HuH-7 (cell line): ENCODE data around the gene ADRA1B.
"Not testable (repeated sequence)": the region's sequence is repeated elsewhere in the genome, so short reads cannot be mapped to it uniquely, and the experiment has no call there.

Experiments used
- DNase-seq: peaks from one replicate; pipeline ENCODE4 v3.0.0; 2011; ENCODE audit warnings: low spot score

The ADRA1B gene

DNA sequence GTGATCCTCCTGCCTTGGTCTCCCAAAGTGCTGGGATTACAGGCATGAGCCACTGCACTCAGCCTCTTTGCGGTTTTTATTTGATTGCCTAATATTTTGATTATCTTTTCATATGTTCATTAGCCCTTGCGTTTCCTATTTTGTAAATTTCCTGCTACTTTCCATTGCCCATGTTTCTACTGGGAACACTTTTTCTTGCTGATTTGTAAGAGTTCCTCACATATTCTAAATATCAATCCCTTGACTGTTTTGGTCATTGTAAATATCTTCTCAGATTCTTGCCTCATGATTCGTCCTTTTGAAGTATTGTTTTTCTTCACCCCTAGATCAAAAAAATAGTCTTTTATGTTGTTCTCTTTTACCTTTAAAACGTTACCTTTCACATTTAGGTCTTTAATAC is 54.8 kb downstream of the ADRA1B start:
- no peak for DNase-seq

DNA sequence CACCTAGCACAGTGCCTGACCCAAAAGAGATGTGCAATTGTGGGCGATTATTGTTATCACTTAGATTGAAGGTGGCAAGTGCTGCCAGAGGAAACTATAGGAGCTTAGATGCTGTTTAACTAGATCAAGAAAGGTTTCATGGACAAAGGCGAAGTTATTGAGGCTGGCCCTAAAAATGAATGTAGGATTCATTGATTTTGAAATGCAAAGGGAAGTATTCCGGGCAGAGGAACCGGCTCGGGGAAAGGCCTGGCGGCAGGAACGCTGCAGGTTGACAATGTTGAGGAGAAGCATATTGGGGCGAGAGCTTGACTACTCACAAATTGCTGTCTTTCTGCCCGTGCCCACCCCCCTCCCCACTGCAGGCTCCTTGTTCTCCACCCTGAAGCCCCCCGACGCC is 55.2 kb downstream of the ADRA1B start:
- no peak for DNase-seq

DNA sequence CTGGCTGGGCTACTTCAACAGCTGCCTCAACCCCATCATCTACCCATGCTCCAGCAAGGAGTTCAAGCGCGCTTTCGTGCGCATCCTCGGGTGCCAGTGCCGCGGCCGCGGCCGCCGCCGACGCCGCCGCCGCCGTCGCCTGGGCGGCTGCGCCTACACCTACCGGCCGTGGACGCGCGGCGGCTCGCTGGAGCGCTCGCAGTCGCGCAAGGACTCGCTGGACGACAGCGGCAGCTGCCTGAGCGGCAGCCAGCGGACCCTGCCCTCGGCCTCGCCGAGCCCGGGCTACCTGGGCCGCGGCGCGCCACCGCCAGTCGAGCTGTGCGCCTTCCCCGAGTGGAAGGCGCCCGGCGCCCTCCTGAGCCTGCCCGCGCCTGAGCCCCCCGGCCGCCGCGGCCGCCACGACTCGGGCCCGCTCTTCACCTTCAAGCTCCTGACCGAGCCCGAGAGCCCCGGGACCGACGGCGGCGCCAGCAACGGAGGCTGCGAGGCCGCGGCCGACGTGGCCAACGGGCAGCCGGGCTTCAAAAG is 55.7 kb downstream of the ADRA1B start:
- DNase-seq: no peak

DNA sequence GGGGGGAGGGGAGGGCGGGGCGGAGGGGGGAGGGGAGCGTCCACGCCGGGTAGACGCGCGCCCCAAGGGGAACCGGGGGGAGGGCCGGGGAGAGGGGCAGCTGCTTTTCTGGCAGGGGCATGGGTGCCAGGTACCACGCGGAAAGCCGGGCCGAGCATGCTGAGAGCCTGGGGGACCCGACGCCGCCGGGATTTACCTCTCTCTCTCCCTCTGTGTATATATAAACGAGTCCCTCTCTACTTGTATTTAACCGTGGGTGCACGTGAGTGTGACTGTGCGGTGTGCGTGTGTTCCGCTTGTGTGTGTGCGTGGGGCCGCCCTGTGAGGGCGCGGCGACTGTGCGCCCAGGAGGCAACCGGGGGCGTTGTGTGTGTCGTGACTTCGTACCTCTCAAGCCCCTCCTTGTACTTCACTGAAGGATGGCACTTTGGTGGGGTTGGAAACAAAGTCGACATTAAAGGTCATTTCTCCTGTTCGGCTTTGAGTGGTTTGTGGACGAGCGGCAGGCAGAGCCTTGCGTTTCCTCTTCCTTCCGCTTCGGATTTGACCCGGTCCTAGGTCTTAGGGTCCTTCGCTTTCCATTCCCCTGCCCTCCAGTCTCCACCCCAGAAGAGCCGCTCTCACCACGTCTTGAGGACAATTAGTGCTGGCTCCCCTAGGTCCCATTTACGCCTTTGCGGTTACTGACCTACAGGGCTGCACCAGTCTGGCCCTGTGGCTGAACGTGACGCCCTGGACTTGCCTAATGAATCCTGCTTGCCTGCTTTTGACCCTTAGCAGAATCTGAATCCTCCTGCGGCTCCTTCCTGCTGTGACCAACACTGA is 56.5 kb downstream of the ADRA1B start:
- DNase-seq: no peak

DNA sequence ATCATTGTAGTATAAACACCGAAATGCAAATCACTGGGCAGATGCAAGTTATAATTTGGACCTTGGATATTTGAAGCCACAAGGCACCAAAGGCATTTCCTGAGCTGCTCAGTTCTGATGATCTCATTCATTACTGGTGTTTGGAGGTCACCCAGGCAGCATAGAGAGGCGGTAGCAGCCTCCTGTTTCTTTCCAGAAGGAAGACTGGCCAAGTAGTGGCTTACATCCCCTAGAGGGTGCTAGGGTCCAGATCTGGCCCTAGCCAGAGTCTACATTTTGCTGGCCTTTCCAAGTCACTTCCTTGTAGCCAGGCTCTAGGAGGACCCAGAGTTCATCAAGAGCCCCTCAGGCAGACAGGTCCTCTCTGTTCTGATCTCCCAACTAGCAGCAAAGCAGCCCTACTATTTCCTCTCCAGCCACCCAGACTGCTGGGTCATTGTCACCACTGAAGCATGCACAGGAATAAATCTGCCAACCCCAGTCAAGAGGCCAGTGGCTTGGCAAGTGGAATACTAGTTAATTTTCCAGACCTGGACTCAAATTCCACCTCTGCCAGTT is 59.3 kb downstream of the ADRA1B start:
- DNase-seq: peak; percentile 46

DNA sequence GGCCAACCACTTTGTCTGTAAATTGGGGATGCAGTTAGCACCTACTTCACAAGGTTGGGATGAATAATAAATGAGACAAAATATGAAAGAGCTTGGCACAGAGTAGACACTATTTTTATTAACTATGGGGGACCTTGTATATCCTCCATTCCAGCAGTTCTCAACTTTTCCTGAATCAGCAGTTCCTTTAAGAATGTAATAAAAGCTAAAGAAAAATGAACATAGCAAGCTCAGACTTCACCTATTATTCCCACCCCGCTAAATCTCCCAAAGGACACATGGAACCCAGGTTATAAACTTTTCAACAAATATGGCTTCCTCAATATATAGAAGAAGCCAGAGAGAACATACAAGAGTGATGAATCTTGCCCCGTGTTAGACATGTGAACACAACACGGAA is 60.6 kb downstream of the ADRA1B start:
- DNase-seq: no peak

DNA sequence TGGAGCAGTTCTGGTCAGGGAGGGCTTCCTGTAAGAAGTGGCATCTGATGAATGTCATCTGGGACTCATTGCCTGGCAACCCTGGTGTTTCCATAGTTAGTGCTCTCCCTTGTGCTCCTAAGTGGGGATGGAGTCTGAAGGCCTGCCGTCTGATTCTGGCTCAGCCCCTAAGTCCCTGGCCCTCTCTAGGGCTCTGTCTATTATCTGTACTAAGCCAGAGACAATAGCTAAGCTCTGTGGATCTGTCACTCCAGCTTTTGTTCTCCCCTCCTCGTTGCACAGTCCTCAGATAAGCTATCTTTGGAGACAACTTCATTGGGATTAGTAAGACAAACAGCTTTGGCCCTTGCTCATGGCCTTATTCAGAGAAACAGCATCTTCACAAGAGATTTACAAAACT is 62.1 kb downstream of the ADRA1B start:
- DNase-seq: no peak

DNA sequence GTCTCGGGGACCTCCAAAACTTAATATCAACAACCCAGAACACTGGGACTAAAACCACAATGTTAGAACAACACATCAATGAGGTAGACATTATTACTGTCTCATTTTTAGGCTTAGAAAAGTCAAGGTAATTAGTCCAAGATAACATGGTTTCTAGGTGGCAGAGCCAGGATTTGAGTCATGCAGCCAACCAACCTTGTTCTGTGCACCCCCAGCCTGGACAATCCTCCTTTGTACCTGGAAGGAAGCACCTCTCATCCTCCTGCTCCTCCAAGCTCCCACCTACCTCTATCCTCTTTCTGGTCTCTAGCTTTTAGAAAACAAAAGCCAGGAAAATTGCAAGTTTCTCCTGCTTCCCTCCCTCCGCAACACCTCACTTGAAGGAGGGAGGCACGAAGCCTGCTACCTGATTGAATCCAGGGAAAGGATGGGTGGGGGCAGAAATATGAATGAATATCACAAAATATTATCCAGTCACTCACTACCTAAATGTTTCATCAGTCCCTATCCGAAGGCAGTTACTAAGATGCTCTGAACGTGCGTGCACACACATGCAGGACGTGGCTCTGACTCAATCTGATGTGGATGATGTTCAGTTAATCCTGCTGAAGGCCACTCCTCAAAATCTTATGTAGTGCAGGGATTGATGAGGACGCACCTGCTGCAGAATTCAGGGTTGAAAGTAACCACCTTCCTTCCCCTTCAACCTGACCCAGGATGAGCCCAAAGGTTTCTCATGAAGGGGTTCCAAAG is 66.3 kb downstream of the ADRA1B start:
- no peak for DNase-seq

DNA sequence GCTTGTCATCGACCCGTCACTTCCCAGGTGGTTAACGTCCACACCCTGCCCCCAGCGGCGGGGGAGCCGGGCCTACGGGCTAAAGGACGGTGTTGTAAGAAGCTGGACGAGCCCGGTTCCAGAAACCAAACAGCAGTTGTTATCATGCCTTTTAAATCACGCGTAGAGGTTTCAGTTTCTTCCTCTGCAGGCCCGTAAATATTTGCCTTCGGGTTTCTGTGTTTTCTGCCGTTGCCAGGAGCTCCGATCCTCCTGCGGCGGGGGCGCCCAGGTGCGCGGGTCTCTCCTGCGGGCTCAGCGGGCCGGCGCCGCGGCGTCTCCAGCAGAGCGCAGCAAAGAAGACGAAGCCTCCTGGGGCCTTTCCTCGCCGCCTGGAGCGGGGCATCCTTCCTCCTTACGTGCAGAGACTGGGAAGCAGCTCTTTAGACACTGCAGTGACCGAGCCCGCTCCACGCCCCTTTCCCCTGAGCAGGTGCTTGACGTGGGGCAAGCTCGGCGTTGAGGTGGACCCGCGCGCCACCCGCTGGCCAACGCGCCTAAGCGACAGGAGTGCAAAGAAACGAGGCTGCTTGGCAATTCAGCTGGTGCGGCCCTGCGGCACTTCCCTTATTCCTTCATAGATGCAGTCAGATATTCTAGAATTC is 70.9 kb downstream of the ADRA1B start:
- DNase-seq: peak; percentile 84

DNA sequence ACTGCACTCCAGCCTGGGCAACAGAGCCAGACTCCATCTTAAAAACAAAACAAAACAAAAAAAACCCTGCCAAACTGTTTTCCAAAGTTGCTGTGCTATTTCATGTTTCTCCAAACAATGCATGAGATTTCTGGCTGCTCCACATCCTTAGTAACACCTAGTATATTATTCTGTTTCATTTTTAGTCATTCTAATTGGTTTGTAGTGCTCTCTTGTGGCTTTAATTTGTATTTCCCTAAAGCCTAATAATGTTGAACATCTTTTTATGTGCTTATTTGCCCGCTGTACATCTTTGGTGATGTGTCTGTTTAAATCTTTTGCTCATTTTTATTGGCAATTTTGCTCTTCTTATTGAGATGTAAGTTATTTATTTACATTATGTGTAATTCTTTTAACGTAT is 74.2 kb downstream of the ADRA1B start:
- DNase-seq: no peak

DNA sequence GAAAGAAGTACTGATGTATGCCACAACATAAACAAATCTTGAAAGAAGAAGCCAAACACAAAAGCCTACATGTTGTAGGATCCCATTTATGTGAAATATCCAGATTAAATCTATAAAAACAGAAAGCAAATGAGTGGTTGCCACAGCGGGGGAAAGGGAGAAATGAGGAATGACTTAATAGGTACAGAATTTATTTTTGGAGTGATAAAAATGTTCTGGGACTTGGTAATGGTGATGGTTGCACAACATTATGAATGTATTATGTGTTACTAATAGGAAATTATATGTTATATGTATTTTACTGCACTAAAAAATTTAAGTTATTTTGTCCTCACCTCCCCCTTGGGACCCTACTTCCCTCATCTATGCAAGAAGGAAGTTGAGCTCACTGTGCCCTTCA is 76.3 kb downstream of the ADRA1B start:
- no peak for DNase-seq

DNA sequence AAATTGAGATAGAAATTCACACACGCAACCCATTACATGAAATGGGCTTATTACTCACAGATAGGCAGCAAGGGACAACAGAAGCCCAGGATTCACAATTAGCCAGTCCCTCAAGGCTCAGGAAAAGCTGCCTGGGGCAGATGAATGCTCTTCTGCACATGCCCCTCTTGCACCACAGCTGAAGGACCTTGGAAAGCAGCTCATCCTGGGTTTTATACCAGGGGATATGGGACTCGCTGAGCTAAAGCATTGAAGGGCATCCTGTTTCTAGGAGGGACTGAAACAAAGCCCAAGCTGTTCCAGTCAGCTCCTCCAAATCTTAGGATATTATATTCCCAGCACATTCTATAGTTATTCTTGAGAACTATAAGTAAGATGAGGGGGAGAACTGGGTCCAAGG is 76.9 kb downstream of the ADRA1B start:
- DNase-seq: no peak

DNA sequence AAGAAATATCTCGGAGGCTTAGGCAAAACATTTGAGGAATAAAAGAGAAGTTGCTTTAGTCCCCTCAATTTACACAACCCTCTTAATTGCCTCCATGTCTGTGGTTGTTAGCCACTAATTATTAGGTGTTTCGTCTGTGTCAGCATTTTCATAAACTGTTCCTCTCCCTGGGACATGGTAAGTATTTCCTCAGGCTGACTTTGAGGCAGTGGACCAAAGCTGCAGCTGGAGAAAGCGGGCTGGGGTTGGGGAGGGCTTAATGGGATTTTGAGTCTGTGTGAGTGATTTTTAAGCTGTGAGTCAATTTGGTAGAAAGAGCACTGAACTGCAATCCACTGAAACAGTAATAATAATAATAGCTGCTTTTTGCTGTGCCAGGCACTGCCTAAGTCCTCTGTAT is 79.6 kb downstream of the ADRA1B start:
- no peak for DNase-seq

DNA sequence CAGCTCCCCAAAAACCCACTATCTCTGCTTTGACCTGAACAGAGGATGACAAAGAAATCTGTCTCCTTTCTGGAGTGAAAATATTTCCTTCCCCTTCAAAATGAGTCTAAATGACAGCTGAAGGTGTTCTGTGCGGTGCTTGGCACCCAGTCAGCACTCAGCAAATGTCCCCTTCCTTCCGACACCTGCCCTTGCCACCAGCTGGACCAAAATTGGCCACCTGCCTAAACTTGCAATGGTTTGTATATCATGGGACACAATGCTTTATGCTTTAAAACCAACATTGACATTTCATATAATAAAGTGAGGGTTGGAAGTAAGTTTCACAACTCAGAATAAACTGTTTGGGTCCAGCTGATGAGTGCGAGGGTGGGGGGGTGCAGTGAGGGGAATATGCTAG is 85.2 kb downstream of the ADRA1B start:
- no peak for DNase-seq

DNA sequence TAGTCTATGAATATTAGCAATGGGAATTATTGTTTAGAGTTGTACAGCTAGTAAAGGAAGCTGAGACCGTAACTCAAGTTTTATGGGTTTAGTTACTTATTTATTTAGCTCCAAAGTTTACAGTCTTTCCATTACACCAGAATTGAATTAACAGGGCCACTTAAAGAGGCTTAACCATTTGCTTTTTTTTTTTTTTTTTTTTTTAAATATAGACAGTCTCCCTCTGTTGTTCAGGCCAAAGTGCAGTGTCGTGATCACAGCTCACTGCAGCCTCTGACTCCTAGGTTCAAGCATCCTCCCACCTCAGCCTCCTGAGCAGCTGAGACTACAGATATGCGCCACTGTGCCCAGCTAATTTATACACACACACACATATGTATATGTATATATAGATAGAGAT is 91.2 kb downstream of the ADRA1B start:
- DNase-seq: no peak

DNA sequence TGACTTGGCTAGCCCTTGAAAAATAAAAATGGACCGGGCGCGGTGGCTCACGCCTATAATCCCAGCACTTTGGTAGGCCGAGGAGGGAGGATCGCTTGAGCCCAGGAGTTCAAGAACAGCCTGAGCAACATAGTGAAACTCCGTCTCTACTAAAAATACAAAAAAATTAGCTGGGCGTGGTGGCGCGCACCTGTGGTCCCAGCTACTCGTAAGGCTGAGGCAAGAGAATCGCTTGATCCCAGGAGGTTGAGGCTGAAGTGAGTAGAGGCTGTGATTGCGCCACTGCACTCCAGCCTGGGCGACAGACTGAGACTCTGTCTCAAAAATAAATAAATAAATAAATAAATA is 92.2 kb downstream of the ADRA1B start:
- not testable (repeated sequence) for DNase-seq

DNA sequence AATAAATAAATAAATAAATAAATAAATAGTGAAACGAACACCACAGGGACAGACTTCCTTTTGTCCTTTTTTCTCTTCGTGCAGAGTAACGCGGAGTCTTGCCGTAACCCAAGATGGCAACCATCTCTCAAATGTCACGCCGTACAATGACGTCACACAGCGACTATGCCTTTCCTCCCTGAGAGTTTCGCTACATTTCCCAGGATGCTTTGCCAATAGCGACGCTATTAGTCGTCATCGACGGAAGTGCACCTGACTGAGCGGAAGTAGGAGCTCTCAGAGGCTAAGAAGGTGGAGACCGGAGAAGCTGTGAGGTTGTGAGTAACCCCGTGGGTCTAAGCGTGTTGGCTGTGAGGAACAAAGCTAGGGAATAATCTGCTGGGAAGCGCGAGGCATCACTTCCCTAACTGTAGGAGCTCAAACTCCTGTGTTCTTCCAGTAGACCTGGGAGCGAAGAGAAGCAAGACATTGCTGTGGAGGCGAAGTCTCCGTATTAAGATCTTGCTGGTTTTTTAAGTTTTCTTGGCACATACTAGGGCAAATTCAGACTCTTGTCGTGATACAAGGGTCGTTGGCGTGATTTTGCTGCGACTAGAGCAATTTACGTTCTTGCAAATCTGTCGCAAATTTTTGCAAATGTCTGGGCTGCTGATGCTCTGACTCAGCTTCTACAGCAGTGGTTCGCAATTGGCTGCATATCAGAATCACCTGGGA is 92.8 kb downstream of the ADRA1B start, which contains the start of gene TTC1:
Gene TTC1 (plus strand): TSS at position 263 of the 714 bp plus-strand sequence. CDS start 1,390 bp downstream, outside the sequence.
- peak; percentile 75 for DNase-seq

DNA sequence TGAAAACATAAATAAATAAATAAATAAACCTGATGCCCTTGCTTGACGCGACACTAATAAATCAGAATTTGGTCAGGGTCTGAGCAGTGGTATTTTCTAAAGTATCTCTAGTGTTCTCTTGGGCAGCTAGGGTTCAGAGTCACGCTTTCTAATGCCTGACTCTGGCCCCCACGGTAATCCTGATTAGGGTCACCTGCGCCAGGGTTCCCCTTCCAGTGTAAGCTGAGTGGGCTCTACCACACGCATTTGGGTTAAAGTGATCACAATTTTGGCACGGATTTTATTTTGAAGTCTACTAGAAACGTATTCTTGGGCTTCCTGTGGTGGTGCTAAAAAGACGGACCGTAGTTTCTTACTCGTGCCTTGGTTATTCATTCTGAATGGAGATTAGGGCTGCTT is 93.3 kb downstream of the ADRA1B start:
- DNase-seq: no peak

DNA sequence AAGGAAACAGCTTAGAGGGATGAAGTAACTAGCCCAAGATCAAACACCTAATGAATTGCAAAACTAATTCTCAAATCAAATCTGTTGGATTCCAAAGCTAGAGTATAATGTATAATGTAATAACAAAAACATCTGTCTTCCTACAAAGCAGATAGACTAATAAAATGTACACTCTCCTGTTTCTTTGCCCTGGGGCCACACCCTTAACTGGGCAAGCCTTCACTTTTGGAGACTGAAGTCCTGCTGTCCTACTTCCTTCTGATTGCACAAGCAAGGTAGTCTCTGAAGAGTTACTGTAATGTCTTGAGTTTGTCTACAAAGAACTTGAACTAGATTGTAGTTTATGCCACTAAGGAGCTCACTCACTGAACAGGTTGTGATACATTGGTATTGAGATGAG is 95.2 kb downstream of the ADRA1B start:
- no peak for DNase-seq

DNA sequence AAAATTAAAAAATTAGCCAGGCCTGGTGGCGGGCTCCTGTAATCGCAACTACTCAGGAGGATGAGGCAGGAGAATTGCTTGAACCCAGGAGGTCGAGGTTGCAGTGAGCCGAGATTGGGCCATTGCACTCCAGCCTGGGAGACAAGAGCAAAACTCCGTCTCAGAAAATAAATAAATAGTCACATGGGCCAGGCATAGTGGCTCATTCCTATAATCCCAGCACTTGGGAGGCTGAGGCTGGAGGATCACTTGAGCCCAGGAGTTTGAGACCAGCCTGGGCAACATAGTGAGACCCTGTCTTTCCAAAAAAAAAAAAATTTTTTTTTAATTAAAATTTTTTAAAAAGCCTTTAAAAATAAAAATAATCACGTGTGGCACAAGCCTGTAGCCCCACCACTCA is 97.9 kb downstream of the ADRA1B start:
- DNase-seq: not testable (repeated sequence)

DNA sequence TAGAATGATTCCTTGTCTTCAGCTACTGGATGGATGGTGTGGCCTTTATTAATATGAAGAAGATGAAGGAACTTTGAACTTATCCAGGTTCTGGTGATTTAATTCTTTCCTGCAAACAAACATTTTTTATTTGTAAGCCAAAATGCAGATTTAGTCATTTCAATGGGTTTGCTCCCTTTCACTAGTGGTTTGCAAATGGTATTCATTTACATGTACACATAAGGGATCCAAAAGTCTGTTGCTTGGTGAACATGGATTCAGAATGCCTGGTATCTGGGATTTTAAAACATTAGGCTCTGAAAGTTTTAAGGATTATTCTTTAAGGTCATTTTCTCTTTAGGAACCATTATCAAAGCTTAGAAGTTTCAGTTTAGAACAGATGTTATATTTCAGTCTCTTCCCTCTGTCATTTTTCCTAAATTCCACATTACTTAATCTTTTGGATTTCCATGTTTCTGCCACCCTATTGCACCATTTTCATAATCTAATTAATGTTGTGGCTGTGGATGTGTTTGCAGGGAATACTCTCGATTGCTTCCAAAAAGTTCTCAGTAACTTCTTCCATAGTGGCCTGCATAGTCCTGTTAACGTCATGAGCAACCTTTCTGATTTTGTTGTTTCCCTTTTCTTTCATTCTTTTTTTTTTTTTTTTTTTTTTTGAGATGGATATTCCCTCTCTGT is 102.8 kb downstream of the ADRA1B start:
- no peak for DNase-seq
